ENCODE measurements around the gene GNB1.

The GNB1 gene

DNA sequence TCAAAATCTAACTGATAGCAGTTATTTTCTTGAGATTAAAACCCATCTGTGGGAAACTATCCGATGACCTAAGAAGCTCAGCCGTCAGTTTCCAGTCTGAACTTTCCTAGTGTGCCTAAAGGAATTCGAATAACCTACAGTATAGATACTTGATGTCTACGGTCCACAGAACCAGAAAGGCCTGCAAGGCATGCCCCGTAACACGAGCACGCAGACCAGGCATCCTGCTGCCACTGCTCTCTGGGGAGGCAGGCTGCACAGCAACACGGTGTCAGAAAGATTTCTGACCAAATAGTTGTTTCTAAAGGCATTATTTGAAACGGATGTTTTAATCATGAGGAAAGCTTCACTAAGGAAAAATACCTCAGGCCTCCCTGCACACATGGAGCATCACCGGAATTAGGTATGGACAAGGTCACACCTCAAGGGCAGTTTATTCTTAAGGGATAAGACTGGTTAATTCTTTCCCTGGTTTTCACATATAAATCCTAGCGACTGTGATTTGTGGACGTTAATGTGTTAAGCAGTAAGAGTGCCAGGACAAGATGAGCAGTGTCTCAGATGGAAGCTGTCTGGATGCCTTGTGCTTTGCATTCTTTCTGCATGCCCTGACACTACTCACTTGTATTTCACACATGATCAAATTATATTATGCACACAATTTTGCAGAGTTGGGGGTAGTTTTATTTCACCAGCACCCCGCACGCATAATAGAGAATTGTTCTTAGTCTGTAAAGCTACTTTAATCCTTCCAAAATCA is 63.6 kb downstream of the GNB1 start:
- no peak for DNase-seq

GRCh38 chr1:1826356-1827088 is 64.4 kb downstream of the GNB1 start:
- no peak for DNase-seq

DNA sequence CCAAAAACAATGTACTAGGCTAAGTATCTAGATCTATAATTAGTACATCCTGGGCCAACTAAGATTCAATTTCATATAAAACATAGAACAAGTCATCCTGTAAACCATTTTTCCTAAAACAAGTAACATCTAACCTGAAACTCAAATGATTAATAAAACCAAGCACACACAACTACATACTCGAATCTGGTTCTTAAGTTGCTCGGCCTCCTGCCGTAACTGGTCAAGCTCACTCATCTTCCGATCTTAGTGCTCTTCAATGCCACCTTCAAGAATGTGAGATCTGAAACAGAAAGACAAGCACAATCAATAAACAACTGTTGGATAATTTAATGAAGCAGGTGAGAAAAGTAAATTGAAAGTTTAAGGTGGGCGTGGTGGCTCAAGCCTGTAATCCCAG is 65.7 kb downstream of the GNB1 start:
- DNase-seq: no peak

- no peak for DNase-seq
Observed at GRCh38 chr1:1819762-1820161, 71.1 kb downstream of the GNB1 start.

GRCh38 chr1:1817221-1817620 is 73.7 kb downstream of the GNB1 start:
- no peak for DNase-seq

- no peak for DNase-seq
Observed at GRCh38 chr1:1815606-1816281, 75.1 kb downstream of the GNB1 start.

DNA sequence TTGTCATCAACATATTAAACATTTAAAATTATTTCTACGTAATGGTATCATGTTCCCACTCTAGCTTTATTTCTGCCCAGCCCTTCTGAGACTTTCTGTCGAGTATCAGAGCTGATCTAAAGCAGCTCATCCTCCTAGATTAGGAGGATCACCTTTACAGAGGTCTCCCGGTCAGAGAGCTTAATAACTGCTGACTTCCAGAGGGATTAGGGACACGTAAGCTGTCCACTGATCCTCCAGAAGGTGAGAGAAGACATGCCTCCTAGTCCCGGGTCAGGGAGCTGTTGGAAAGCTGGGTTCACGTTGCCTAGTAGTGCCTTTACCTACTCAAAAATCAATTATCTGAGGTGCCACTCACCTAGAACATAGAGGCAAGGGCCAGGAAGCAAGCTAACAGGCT is 81.4 kb downstream of the GNB1 start:
- DNase-seq: no peak

GRCh38 chr1:1808206-1808605 is 82.7 kb downstream of the GNB1 start:
- DNase-seq: no peak

DNA sequence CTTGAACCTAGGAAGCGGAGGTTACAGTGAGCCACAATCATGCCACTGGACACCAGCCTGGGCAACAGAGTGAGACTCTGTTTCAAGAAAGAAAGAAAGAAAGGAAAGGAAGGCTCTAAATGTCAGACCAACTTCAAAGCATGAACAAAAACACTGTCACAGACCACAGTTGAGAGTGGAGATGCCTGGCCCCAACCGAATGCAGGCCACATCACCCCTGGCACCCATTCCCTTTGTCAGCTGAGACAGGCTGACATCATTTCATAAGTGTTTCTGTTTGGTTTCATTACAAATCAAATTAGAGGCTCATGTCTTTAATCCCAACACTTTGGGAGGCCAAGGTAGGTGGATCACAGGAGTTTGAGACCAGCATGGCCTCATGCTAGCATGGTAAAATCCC is 84.0 kb downstream of the GNB1 start:
- no peak for DNase-seq

DNA sequence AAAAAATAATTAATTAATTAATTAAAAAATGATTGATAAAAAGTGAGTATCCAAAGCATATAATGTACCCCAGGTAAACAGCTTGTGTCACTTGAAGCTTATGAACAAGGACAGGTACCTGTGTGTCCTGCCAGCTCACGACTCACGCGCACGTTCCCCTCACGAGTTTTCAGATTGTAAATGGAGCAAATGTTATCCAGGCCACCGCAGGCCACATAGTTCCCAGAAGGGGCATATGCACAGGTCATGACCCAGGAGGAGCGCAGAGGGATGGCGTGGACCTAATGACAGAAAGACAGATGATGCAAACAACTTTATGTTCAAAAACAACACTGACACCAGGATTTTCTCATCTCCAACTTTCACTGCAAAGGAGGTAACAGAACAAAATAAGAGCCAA is 86.6 kb downstream of the GNB1 start:
- DNase-seq: no peak

DNA sequence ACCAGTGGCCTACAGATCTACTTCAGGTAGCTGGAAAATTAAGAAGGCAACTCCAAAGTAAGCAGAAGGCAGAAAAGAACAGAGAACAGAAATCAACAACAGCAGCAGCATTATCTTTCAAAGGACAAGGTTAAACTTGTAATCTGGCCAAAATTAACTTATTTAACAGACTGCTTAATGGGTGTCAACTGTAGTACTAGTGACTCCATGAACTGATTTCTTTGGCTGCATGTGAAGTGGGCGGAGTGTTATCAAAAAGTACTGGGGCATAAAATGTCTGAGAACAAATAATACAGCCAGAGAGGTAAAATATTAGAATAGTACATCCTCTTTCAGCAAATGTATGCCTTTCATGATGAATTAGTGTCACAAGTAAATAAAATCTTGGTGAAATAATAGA is 88.0 kb downstream of the GNB1 start:
- no peak for DNase-seq

- no peak for DNase-seq
Observed at GRCh38 chr1:1799716-1800115, 91.2 kb downstream of the GNB1 start.

DNA sequence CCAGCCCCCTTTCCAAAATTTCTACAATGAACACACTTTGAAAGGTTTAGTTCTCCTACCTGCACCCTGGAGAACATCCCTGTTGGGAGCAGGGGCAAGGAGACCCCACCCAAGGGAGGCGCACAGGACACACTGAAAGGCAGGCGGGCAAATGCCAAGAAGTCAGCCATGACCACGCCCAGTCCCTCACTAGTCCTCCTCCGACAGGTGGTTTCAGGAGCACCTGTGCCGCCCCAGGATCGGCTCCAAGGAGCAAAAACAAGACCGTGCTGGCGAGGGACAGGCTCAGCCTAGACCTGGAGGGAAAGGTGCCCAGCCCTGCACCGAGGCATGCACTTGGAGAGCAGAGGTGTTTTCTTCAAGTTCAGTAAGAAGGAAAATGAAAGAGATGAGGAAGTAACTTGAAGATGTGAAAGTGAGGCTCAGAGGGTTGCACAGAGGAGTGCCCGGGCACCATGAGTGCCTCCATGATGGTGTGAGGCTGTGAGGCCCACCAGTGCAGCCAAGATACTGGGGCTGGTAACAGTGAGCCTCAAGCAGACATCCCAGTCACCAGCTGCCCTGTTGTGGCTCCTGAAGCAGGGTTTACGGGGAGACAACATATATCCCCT is 93.1 kb downstream of the GNB1 start:
- DNase-seq: no peak

- no peak for DNase-seq
Observed at GRCh38 chr1:1796466-1796865, 94.4 kb downstream of the GNB1 start.

DNA sequence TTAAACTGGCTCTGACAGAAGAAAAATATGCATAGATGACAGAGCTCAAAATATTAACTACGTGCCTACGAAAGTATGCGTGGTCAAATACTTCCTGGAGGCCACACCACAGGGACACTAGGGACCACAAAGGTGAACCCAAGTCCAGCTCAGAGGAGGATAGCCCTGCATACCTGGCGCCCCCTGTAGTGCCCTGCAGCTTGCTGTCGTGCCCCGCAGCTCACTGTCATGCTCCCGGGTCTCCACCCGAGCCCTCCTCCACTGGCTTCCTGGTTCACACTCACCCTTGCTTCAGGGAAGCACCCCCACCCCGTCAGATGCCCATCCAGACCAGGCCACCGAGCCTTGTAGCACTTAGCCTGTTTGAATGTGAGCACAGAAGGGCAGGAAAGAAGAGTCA is 95.9 kb downstream of the GNB1 start:
- DNase-seq: no peak

DNA sequence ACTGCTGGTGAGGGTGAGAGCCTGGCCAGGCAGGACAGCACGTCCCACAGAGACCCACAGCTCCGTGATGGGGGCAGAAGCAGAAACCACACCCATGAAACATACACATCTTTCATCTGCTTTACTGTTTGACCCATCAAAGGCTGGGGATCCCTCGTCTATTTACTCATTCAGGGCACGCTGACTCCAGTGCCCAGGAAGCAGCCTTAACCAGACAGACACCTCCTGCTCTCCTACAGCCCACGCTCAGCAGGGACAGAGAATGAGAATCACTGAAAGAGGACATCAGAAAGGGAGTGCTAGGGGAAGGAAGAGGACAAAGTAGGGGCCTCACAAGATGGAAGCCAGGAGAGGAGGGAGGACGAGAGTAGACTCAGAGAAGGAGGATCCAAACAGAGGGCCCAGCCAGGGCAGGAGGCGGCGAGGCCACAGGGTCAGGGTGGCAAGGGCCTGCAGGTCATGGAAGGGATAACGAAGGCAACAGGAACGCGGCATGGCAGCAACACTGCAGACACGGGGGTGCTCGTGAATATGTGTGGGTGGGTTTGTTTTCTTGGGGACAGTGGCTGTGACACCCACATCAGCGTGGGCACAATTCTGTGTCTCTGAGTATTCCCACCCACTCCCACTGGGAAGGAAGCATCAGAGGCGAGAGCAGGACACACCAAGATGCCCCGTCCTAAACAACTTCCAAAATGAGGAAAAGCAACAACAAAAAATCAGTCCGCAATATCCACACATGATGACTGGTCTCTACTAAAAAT is 97.2 kb downstream of the GNB1 start:
- DNase-seq: no peak

DNA sequence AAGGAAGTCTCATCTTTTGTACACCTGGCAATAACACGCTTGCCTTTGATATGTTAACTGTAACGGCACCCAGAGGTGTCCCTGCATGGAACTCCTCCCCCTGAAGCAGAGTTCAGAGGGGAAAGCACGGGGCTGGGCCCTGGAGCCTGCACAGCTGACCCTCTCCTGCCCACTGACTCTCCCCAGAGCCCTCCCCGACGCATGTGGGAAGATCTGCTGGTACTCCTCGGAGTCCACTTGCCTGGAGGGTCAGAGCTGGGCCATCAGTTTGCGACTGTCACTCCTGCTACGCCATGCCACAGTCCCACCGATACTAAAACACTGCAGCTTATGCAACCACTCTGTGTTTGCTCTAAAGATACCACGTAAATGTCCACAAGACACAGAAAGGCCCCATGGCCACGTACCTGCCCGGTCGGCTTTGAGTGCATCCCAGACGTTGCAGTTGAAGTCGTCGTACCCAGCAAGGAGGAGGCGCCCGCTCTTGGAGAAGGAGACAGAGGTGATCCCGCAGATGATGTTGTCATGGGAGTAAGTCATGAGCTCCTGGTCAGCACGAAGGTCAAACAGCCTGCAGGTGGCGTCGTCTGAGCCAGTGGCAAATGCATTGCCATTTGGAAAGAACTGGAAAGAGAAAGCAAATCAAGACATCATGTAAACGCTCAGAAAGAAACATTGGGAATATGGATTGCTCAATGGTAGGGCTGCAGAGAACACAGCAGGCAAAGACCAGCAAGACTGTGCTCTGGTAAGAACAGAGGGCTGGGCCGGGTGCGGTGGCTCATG is 102.0 kb downstream of the GNB1 start:
- no peak for DNase-seq

DNA sequence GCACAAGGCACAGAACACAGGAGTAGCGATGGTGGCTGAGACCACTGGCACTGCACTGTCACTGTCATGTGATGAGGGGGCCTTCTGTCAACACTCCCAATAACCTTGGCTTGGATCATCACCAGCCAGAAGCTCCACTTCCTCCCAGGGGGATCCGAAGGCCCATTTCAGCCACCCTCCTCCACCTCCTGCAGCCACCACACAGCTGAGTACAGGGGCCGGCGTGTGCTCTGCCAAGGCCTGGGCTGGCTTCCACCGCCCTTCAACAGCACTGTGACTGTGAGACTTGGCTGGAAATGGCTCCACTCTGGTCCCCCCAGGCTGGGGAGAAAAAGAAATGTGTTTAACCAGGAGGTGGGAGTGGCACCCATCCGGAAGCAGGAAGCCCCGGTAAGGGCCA is 102.8 kb downstream of the GNB1 start:
- DNase-seq: no peak

GRCh38 chr1:1786836-1787605 is 103.9 kb downstream of the GNB1 start:
- DNase-seq: no peak

DNA sequence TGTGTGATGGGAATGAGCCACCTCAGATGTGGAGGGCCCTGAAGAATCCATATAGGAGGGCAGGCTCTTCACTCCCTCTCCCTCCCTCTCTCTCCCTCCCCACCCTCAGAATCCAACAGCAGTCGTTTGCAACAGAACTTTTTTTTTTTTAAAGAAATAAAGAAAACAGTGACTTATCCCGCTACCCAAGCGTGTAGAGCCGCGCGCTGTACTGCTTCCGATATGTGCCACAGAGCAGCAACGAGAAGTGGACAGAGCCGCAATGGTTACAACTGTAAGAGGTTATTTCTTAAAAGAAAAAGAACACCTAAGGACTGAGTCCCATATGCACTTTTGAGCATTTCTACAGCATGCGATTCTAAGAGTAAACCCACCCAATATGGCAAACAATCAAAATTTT is 105.2 kb downstream of the GNB1 start:
- DNase-seq: no peak

DNA sequence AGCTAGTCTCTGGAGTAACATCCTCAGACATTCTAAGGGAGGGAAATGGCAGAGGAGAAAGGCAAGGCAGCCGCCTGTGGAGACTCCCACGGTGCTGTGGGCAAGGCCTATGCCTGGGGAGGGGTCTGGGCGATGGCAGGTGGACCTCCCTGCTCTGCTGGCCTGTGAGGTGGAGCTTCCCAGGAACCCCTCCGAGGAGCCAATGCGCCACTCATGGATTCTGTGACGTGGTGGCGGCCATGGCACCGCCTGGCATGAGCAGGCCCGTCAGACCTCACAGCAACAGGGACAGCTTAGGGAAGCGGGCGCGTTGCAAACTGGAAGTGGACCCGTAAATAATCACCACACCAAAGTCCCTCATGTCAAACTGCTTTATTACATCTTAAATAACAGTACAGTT is 106.0 kb downstream of the GNB1 start:
- no peak for DNase-seq

Measured in right kidney (tissue), 1 donor.